Hepatocyte (in vitro differentiated cells): ENCODE data around the gene ZNF597. TPM values are rescaled to one million over a fixed set of nuclear protein-coding genes. Genes with fewer than 3 reads are reported as not detected.

Experiments used
- DNase-seq: peaks from one replicate; pipeline ENCODE4 v3.0.0-alpha.2; 2016; ENCODE audit warnings: low spot score
- H2AFZ ChIP-seq: fragments of 200-600 bp; sonication (generic); 2 replicates; pipeline ENCODE4 v1.6.0; 2016; ENCODE audit warnings: antibody characterized with exemption, mild to moderate bottlenecking
- H3K27ac ChIP-seq: fragments of 200-600 bp; sonication (generic); 2 replicates; pipeline ENCODE4 v1.5.1; 2016; ENCODE audit warnings: mild to moderate bottlenecking
- H3K27me3 ChIP-seq: fragments of 200-600 bp; sonication (generic); 2 replicates; pipeline ENCODE4 v1.6.1; 2016
- H3K36me3 ChIP-seq: fragments of 200-600 bp; sonication (generic); replicated peaks from 2 replicates; pipeline ENCODE4 v1.5.1; 2016; ENCODE audit warnings: low read depth; ENCODE audit not compliant: insufficient read depth
- H3K4me1 ChIP-seq: fragments of 200-600 bp; sonication (generic); 2 replicates; pipeline ENCODE4 v1.5.1; 2016; ENCODE audit warnings: mild to moderate bottlenecking, moderate library complexity; ENCODE audit not compliant: insufficient read depth
- H3K4me2 ChIP-seq: fragments of 200-600 bp; sonication (generic); 2 replicates; pipeline ENCODE4 v1.6.0; 2016
- H3K4me3 ChIP-seq: fragments of 200-600 bp; sonication (generic); 2 replicates; pipeline ENCODE4 v1.5.1; 2016; ENCODE audit warnings: mild to moderate bottlenecking
- H3K79me2 ChIP-seq: fragments of 200-600 bp; sonication (generic); 2 replicates; pipeline ENCODE4 v1.6.0; 2017; ENCODE audit warnings: mild to moderate bottlenecking
- H3K9me2 ChIP-seq: fragments of 200-600 bp; sonication (generic); replicated peaks from 2 replicates; pipeline ENCODE4 v1.6.0; 2017; ENCODE audit warnings: mild to moderate bottlenecking; ENCODE audit not compliant: insufficient read depth
- H3K9me3 ChIP-seq: fragments of 200-600 bp; sonication (generic); 2 replicates; pipeline ENCODE4 v1.5.1; 2016; ENCODE audit warnings: low read depth, mild to moderate bottlenecking
- H4K20me1 ChIP-seq: fragments of 200-600 bp; sonication (generic); 2 replicates; pipeline ENCODE4 v1.6.0; 2016; ENCODE audit warnings: mild to moderate bottlenecking; ENCODE audit not compliant: insufficient read depth, poor library complexity, severe bottlenecking
- CTCF ChIP-seq: fragments of 200-600 bp; sonication (generic); IDR thresholded peaks from 2 replicates; pipeline ENCODE4 v1.5.1; 2016; ENCODE audit warnings: antibody characterized with exemption, mild to moderate bottlenecking; ENCODE audit not compliant: poor library complexity
- EZH2 ChIP-seq: fragments of 200-600 bp; sonication (generic); IDR thresholded peaks from 2 replicates; pipeline ENCODE4 v1.6.1; 2016; ENCODE audit warnings: antibody characterized with exemption, mild to moderate bottlenecking, borderline replicate concordance
- EZH2phosphoT487 ChIP-seq: fragments of 200-600 bp; sonication (generic); IDR thresholded peaks from one replicate; pipeline ENCODE4 v1.6.1; 2018; ENCODE audit warnings: antibody characterized with exemption, mild to moderate bottlenecking, low read depth, moderate library complexity; ENCODE audit not compliant: unreplicated experiment, severe bottlenecking
- WGBS: methylation state at CpG from one replicate; pipeline ENCODE4 v1.1.6; 2016; ENCODE audit warnings: low lambda C conversion rate; ENCODE audit errors: missing lambda C conversion rate; 5-methylcytosine and 5-hydroxymethylcytosine counted together
- polyA plus RNA-seq: library from polyadenylated mRNA; unstranded; fragments of >200 nt; fragmentation: Nextera tagmentation; extraction: Ambion mirVana; gene quantifications from 2 replicates; pipeline ENCODE4 v1.2.1, GENCODE V29; 2016
- total RNA-seq: library from RNA; depleted of rRNA; stranded (reverse); fragments of >200 nt; gene quantifications from 2 replicates; pipeline ENCODE4 v1.2.3, GENCODE V29; 2014

Gene ZNF597
- total and polyA plus RNA-seq, 2 experiments from 2014 or later, result 2.1 to 4.0 TPM

GRCh38 chr16:3413730-3414379 lies 29.4 kb downstream of the ZNF597 start:
- TF ChIP-seq EZH2phosphoT487 (no peak), CTCF (no peak), EZH2 (no peak)
- Histone ChIP-seq H3K9me3 (peaks cover 23% of the 10 kb centered on the region), H3K9me2 (no peaks in the 10 kb centered on the region), H3K4me2 (no peak overlapping the region), H3K79me2 (no peaks in the 10 kb centered on the region), H3K4me3 (no peak overlapping the region), H3K27me3 (no peaks in the 10 kb centered on the region), H3K4me1 (no peaks in the 10 kb centered on the region), H2AFZ (no peak overlapping the region), H3K27ac (no peak overlapping the region), H4K20me1 (no peaks in the 10 kb centered on the region), H3K36me3 (peaks cover 11% of the 10 kb centered on the region)
- 96% methylated on average over 29 of the region's 29 CpGs for WGBS
- no peak for DNase-seq

- no peaks in the 10 kb centered on the region for H3K27me3 ChIP-seq
- H3K79me2 ChIP-seq, result peaks cover 9% of the 10 kb centered on the region
- H2AFZ ChIP-seq, result no peak overlapping the region
- H3K9me3 ChIP-seq, result peaks cover 60% of the 10 kb centered on the region
- no peaks in the 10 kb centered on the region for H3K4me1 ChIP-seq
- H3K36me3 ChIP-seq, result peaks cover 24% of the 10 kb centered on the region
- no peak overlapping the region for H3K27ac ChIP-seq
- H3K4me2 ChIP-seq, result no peak overlapping the region
- no peak for DNase-seq
- TF ChIP-seq EZH2phosphoT487 (no peak), CTCF (no peak), EZH2 (no peak)
- WGBS, result 96% methylated on average over 12 of the region's 12 CpGs
- H3K4me3 ChIP-seq, result no peak overlapping the region
- H3K9me2 ChIP-seq, result no peaks in the 10 kb centered on the region
- no peaks in the 10 kb centered on the region for H4K20me1 ChIP-seq
These were observed 34.6 kb downstream of the ZNF597 start for GRCh38 chr16:3408561-3409197.

GRCh38 chr16:3401719-3402397 lies 41.4 kb downstream of the ZNF597 start:
- WGBS, result 23% methylated on average over 17 of the region's 17 CpGs
- Histone ChIP-seq H3K4me2 (peak overlapping the region; percentile 91), H4K20me1 (no peaks in the 10 kb centered on the region), H3K79me2 (peaks cover 50% of the 10 kb centered on the region), H3K9me2 (no peaks in the 10 kb centered on the region), H3K4me3 (peak overlapping the region; percentile 54), H3K27me3 (no peaks in the 10 kb centered on the region), H3K27ac (peak overlapping the region; percentile 81), H3K9me3 (peaks cover 30% of the 10 kb centered on the region), H3K36me3 (peaks cover 4% of the 10 kb centered on the region), H3K4me1 (peaks cover 6% of the 10 kb centered on the region), H2AFZ (peak overlapping the region; percentile 86)
- DNase-seq, result peak; percentile 19
- TF ChIP-seq EZH2phosphoT487 (no peak), EZH2 (no peak), CTCF (no peak)
